ENCODE data around the gene AKR1B1. TPM values are rescaled to one million over a fixed set of nuclear protein-coding genes. Genes with fewer than 3 reads are reported as not detected.

The AKR1B1 gene
- total RNA-seq, 5 donors from 2014 or later (not counting 1 experiment from before 2014, with no cell fraction given): 64.3 to 92.4 (median 85.3) TPM

- DNase-seq (no peak), ATAC-seq (replicated peaks in 1 of 4) (no peak)
- Histone ChIP-seq H3K4me3 (ENCODE audit: control insufficient read depth in 1 of 2, extremely low read depth in 1 of 2, low read length in 1 of 2) (no peak overlapping the region), H3K27me3 (replicated peaks in 1 of 2; ENCODE audit: control insufficient read depth in 2 of 2, extremely low read depth in 1 of 2, insufficient read depth in 2 of 2, low read length in 1 of 2) (no peaks in the 10 kb centered on the region), H3K36me3 (ENCODE audit: control insufficient read depth in 2 of 2, extremely low read depth in 1 of 2, insufficient read depth in 1 of 2, low read length in 1 of 2) (peaks cover 34 to 50% of the 10 kb centered on the region in 2 donors), H3K27ac (ENCODE audit: low read length) (no peak overlapping the region), H3K4me1 (ENCODE audit: control insufficient read depth in 1 of 2, extremely low read depth in 1 of 2, insufficient read depth in 2 of 2, low read length in 2 of 2) (no peaks in the 10 kb centered on the region), H3K9me3 (no peaks in the 10 kb centered on the region)
- Mint-ChIP-seq H3K4me3 (no peak overlapping the region), H3K9me3 (peaks cover 0 to 4% (median 3%) of the 10 kb centered on the region in 3 donors), H3K36me3 (peaks cover 65% of the 10 kb centered on the region), H3K4me1 (no peaks in the 10 kb centered on the region), H3K27me3 (no peaks in the 10 kb centered on the region), H3K27ac (no peak overlapping the region)
- WGBS (ENCODE audit: insufficient coverage): no CpG with 5 or more reads among the region's 4 CpGs
- ChIA-PET CTCF (interaction anchor here in 1 of 2 donors (1.3 kb wide), 1 partner anchor 8 kb away, joined by 4 read pairs; no protein-coding TSS in a partner anchor), POLR2A (no interaction called here)
Measured at GRCh38 chr7:134440476-134440875, 18.4 kb downstream of the AKR1B1 start.

DNA sequence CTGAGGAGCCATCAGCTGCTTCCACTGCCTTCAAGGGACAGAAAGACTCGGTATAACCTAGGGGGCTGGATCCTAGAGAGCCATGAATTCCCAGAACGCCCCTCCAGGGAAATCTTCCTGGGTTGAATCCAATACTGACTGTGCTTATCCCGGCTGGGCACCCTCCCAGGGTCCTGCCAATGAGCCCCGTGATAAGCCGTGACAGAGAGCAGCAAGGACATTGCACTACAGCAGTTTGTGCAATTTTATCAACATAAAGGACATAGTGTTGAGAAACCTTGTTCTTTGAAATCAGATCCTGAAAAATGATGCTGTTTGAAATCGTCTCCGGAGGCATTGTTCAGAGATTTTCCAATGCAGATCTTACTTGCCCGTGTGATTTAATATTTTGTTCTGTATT is 18.8 kb downstream of the AKR1B1 start:
- Histone ChIP-seq H3K27me3 (replicated peaks in 1 of 2; ENCODE audit: control insufficient read depth in 2 of 2, extremely low read depth in 1 of 2, insufficient read depth in 2 of 2, low read length in 1 of 2) (no peaks in the 10 kb centered on the region), H3K4me1 (ENCODE audit: control insufficient read depth in 1 of 2, extremely low read depth in 1 of 2, insufficient read depth in 2 of 2, low read length in 2 of 2) (no peaks in the 10 kb centered on the region), H3K9me3 (no peaks in the 10 kb centered on the region), H3K36me3 (ENCODE audit: control insufficient read depth in 2 of 2, extremely low read depth in 1 of 2, insufficient read depth in 1 of 2, low read length in 1 of 2) (peaks cover 30 to 46% of the 10 kb centered on the region in 2 donors), H3K27ac (ENCODE audit: low read length) (no peak overlapping the region), H3K4me3 (ENCODE audit: control insufficient read depth in 1 of 2, extremely low read depth in 1 of 2, low read length in 1 of 2) (no peak overlapping the region)
- ChIA-PET POLR2A (no interaction called here), CTCF (interaction anchor here in 1 of 2 donors (1.3 kb wide), 1 partner anchor 8 kb away, joined by 4 read pairs; no protein-coding TSS in a partner anchor)
- H3K4me3 Mint-ChIP-seq: no peak overlapping the region
- H3K4me1 Mint-ChIP-seq: no peaks in the 10 kb centered on the region
- 94% methylated on average over 4 of the region's 8 CpGs for WGBS (ENCODE audit: insufficient coverage)
- ATAC-seq (replicated peaks in 1 of 4): no peak
- H3K36me3 Mint-ChIP-seq: peaks cover 61% of the 10 kb centered on the region
- H3K9me3 Mint-ChIP-seq: peaks cover 0 to 4% (median 3%) of the 10 kb centered on the region in 3 donors
- DNase-seq: no peak
- no peak overlapping the region for H3K27ac Mint-ChIP-seq
- no peaks in the 10 kb centered on the region for H3K27me3 Mint-ChIP-seq

DNA sequence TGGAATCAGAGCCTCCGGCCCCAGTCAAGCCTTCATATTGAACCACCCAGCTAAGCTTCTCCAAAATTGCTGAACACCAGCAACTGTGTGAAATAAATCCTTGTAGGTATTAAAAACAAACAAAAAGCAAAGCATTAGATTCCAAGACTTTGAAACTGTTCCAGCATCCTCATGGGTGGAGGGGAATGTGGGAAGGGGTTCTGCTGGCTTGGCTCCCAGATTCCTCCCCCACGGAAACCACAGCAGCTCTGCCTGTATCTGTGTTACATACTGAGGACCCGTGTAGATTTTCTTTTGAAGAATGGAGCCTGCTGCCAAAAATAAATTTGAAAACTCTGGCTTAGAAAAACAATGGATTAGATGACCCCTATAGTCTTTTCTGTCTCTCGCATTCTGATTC is 20.0 kb downstream of the AKR1B1 start:
- no peak overlapping the region for H3K4me3 ChIP-seq (ENCODE audit: control insufficient read depth in 1 of 2, extremely low read depth in 1 of 2, low read length in 1 of 2)
- Mint-ChIP-seq H3K27me3 (no peaks in the 10 kb centered on the region), H3K9me3 (peaks cover 0 to 4% (median 3%) of the 10 kb centered on the region in 3 donors), H3K4me3 (no peak overlapping the region), H3K4me1 (no peaks in the 10 kb centered on the region), H3K27ac (no peak overlapping the region), H3K36me3 (peaks cover 52% of the 10 kb centered on the region)
- ATAC-seq (replicated peaks in 1 of 4): no peak
- no peak overlapping the region for H3K27ac ChIP-seq (ENCODE audit: low read length)
- H3K9me3 ChIP-seq: no peaks in the 10 kb centered on the region
- H3K27me3 ChIP-seq (replicated peaks in 1 of 2; ENCODE audit: control insufficient read depth in 2 of 2, extremely low read depth in 1 of 2, insufficient read depth in 2 of 2, low read length in 1 of 2): no peaks in the 10 kb centered on the region
- ChIA-PET POLR2A (no interaction called here), CTCF (interaction anchor here in 1 of 2 donors (0.6 kb wide), 1 partner anchor 858 kb away, joined by 3 read pairs; no protein-coding TSS in a partner anchor)
- H3K36me3 ChIP-seq (ENCODE audit: control insufficient read depth in 2 of 2, extremely low read depth in 1 of 2, insufficient read depth in 1 of 2, low read length in 1 of 2): peaks cover 22 to 35% of the 10 kb centered on the region in 2 donors
- WGBS (ENCODE audit: insufficient coverage): 92% methylated on average over 2 of the region's 4 CpGs
- DNase-seq: no peak
- H3K4me1 ChIP-seq (ENCODE audit: control insufficient read depth in 1 of 2, extremely low read depth in 1 of 2, insufficient read depth in 2 of 2, low read length in 2 of 2): no peaks in the 10 kb centered on the region

- no peak overlapping the region for H3K4me3 ChIP-seq (ENCODE audit: control insufficient read depth in 1 of 2, extremely low read depth in 1 of 2, low read length in 1 of 2)
- H3K27me3 Mint-ChIP-seq: no peaks in the 10 kb centered on the region
- ChIA-PET POLR2A (no interaction called here), CTCF (interaction anchor here in 1 of 2 donors (1.4 kb wide), 1 partner anchor 112 kb away, joined by 3 read pairs; no protein-coding TSS in a partner anchor)
- peaks cover 0 to 4% (median 3%) of the 10 kb centered on the region in 3 donors for H3K9me3 Mint-ChIP-seq
- ATAC-seq (replicated peaks in 1 of 4): no peak
- WGBS (ENCODE audit: insufficient coverage): 93% methylated on average over 6 of the region's 12 CpGs
- H3K27ac ChIP-seq (ENCODE audit: low read length): no peak overlapping the region
- H3K36me3 Mint-ChIP-seq: peaks cover 16% of the 10 kb centered on the region
- no peaks in the 10 kb centered on the region for H3K27me3 ChIP-seq (replicated peaks in 1 of 2; ENCODE audit: control insufficient read depth in 2 of 2, extremely low read depth in 1 of 2, insufficient read depth in 2 of 2, low read length in 1 of 2)
- H3K4me1 ChIP-seq (ENCODE audit: control insufficient read depth in 1 of 2, extremely low read depth in 1 of 2, insufficient read depth in 2 of 2, low read length in 2 of 2): peaks cover 0 to 14% of the 10 kb centered on the region in 2 experiments
- no peaks in the 10 kb centered on the region for H3K9me3 ChIP-seq
- no peak for DNase-seq
- H3K27ac Mint-ChIP-seq: peak overlapping the region in 1 of 2 donors; percentile 36
- peaks cover 8 to 17% (median 15%) of the 10 kb centered on the region in 3 donors for H3K4me1 Mint-ChIP-seq
- peaks cover 0 to 3% of the 10 kb centered on the region in 2 donors for H3K36me3 ChIP-seq (ENCODE audit: control insufficient read depth in 2 of 2, extremely low read depth in 1 of 2, insufficient read depth in 1 of 2, low read length in 1 of 2)
- H3K4me3 Mint-ChIP-seq: no peak overlapping the region
Measured at GRCh38 chr7:134435161-134435920, 23.6 kb downstream of the AKR1B1 start.

- peaks cover 10% of the 10 kb centered on the region for H3K36me3 Mint-ChIP-seq
- POLR2A ChIA-PET: no interaction called here
- Histone ChIP-seq H3K4me3 (ENCODE audit: control insufficient read depth in 1 of 2, extremely low read depth in 1 of 2, low read length in 1 of 2) (no peak overlapping the region), H3K9me3 (no peaks in the 10 kb centered on the region), H3K36me3 (ENCODE audit: control insufficient read depth in 2 of 2, extremely low read depth in 1 of 2, insufficient read depth in 1 of 2, low read length in 1 of 2) (no peaks in the 10 kb centered on the region), H3K27ac (ENCODE audit: low read length) (no peak overlapping the region), H3K27me3 (replicated peaks in 1 of 2; ENCODE audit: control insufficient read depth in 2 of 2, extremely low read depth in 1 of 2, insufficient read depth in 2 of 2, low read length in 1 of 2) (no peaks in the 10 kb centered on the region), H3K4me1 (ENCODE audit: control insufficient read depth in 1 of 2, extremely low read depth in 1 of 2, insufficient read depth in 2 of 2, low read length in 2 of 2) (peaks cover 0 to 14% of the 10 kb centered on the region in 2 experiments)
- peaks cover 8 to 17% (median 15%) of the 10 kb centered on the region in 3 donors for H3K4me1 Mint-ChIP-seq
- WGBS (ENCODE audit: insufficient coverage): 90% methylated on average over 4 of the region's 5 CpGs
- H3K9me3 Mint-ChIP-seq: peaks cover 0 to 4% (median 3%) of the 10 kb centered on the region in 3 donors
- H3K4me3 Mint-ChIP-seq: no peak overlapping the region
- H3K27ac Mint-ChIP-seq: peak overlapping the region in 1 of 2 donors; percentile 36
- DNase-seq: no peak
- no peak for ATAC-seq (replicated peaks in 1 of 4)
- H3K27me3 Mint-ChIP-seq: no peaks in the 10 kb centered on the region
- CTCF ChIA-PET: no interaction called here
Measured at GRCh38 chr7:134434701-134435100, 24.2 kb downstream of the AKR1B1 start.

DNA sequence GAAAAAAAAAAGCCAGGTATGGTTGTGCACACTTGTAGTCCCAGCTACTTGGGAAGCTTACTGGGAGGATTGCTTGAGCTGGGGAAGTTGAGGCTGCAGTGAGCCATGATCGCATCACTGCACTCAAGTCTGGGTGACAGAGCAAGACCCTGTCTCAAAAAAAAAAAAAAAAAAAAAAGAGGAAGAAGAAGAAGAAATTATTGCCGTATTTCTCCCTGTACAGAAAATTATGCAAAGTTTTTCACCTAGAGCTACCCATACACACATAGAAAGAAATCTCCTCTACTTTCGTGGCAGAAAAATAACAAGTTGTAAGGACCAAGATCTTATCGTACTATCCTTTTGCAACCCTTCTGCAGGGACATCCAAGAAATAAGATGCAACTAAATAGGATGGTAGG is 25.5 kb downstream of the AKR1B1 start:
- Histone ChIP-seq H3K27ac (ENCODE audit: low read length) (no peak overlapping the region), H3K36me3 (ENCODE audit: control insufficient read depth in 2 of 2, extremely low read depth in 1 of 2, insufficient read depth in 1 of 2, low read length in 1 of 2) (no peaks in the 10 kb centered on the region), H3K4me1 (ENCODE audit: control insufficient read depth in 1 of 2, extremely low read depth in 1 of 2, insufficient read depth in 2 of 2, low read length in 2 of 2) (peaks cover 0 to 14% of the 10 kb centered on the region in 2 experiments), H3K9me3 (no peaks in the 10 kb centered on the region), H3K27me3 (replicated peaks in 1 of 2; ENCODE audit: control insufficient read depth in 2 of 2, extremely low read depth in 1 of 2, insufficient read depth in 2 of 2, low read length in 1 of 2) (no peaks in the 10 kb centered on the region), H3K4me3 (ENCODE audit: control insufficient read depth in 1 of 2, extremely low read depth in 1 of 2, low read length in 1 of 2) (no peak overlapping the region)
- Mint-ChIP-seq H3K4me1 (peaks cover 8 to 17% (median 15%) of the 10 kb centered on the region in 3 donors), H3K27me3 (peaks cover 0 to 5% of the 10 kb centered on the region in 2 donors), H3K36me3 (peaks cover under 1% of the 10 kb centered on the region), H3K27ac (peak overlapping the region; percentile 19 to 93), H3K9me3 (no peaks in the 10 kb centered on the region), H3K4me3 (no peak overlapping the region)
- ChIA-PET POLR2A (no interaction called here), CTCF (interaction anchor here (0.6 to 2.3 kb wide), 18 partner anchors 18 to 631 kb away, joined by 3 to 38 read pairs (median 4); partner anchors contain the start of genes AKR1B15 (in 2 of the 2) and AKR1B1 (in 1 of the 2))
- DNase-seq (no peak), ATAC-seq (replicated peaks in 1 of 4) (no peak)
- 80% methylated on average over 1 of the region's 4 CpGs for WGBS (ENCODE audit: insufficient coverage)
